CD14-positive monocyte (primary cell): ENCODE results near the gene UCP3. TPM values are rescaled to one million over a fixed set of nuclear protein-coding genes. Genes with fewer than 3 reads are reported as not detected.

Experiments used
- DNase-seq, 3 donors: peaks; one replicate each; pipeline ENCODE4 v3.0.0-alpha.2; 2011 to 2022
- H2AFZ ChIP-seq: 2 replicates; pipeline ENCODE4 v1.6.0; 2012; ENCODE audit warnings: mild to moderate bottlenecking, low read depth, low read length, inconsistent platforms; ENCODE audit not compliant: insufficient read depth, poor library complexity, severe bottlenecking
- H3K27ac ChIP-seq, 2 donors: 1 replicate in 1 of 2; 2 replicates in 1 of 2; pipeline ENCODE4 v1.5.1; 2012 to 2013; ENCODE audit warnings: low read length in 2 of 2, control low read depth in 1 of 2, inconsistent platforms in 1 of 2, low read depth in 1 of 2, mild to moderate bottlenecking in 1 of 2
- H3K27me3 ChIP-seq, 2 donors: one replicate each; pipeline versions ENCODE4 v1.6.0 to v1.6.1; 2011 to 2013; ENCODE audit warnings: low read length in 2 of 2; ENCODE audit not compliant: control insufficient read depth in 2 of 2, insufficient read depth in 2 of 2
- H3K36me3 ChIP-seq, 2 donors: replicated peaks in 1 of 2; 1 replicate in 1 of 2; 2 replicates in 1 of 2; pipeline versions ENCODE4 v1.5.1 to v1.6.1; 2012 to 2013; ENCODE audit warnings: low read length in 2 of 2, control low read depth in 1 of 2, inconsistent platforms in 1 of 2, mild to moderate bottlenecking in 1 of 2; ENCODE audit not compliant: insufficient read depth in 2 of 2, control insufficient read depth in 1 of 2
- H3K4me1 ChIP-seq, 2 donors: 1 replicate in 1 of 2; 2 replicates in 1 of 2; pipeline versions ENCODE4 v1.5.1 to v1.6.1; 2012 to 2013; ENCODE audit warnings: low read length in 2 of 2, control low read depth in 1 of 2, inconsistent platforms in 1 of 2, mild to moderate bottlenecking in 1 of 2, moderate library complexity in 1 of 2; ENCODE audit not compliant: insufficient read depth in 2 of 2, control insufficient read depth in 1 of 2
- H3K4me2 ChIP-seq: replicated peaks from 2 replicates; pipeline ENCODE3; 2012; ENCODE audit warnings: low read length, moderate library complexity, mild to moderate bottlenecking; ENCODE audit not compliant: poor library complexity, severe bottlenecking; ENCODE audit errors: extremely low read depth
- H3K4me3 ChIP-seq, 3 experiments: fragments of 200-600 bp in 1 of 3; sonication (generic) in 1 of 3; replicated peaks in 1 of 3; 1 replicate in 2 of 3; 2 replicates in 1 of 3; pipeline ENCODE4 v1.5.1; 2011 to 2013; ENCODE audit warnings: low read length in 3 of 3, mild to moderate bottlenecking in 3 of 3, control low read depth in 2 of 3, low read depth in 2 of 3, inconsistent platforms in 1 of 3, moderate library complexity in 1 of 3
- H3K79me2 ChIP-seq: 2 replicates; pipeline ENCODE4 v1.6.0; 2012; ENCODE audit warnings: mild to moderate bottlenecking, control low read depth, inconsistent platforms, low read length, moderate library complexity; ENCODE audit not compliant: insufficient read depth
- H3K9ac ChIP-seq: 2 replicates; pipeline ENCODE4 v1.6.0; 2017; ENCODE audit warnings: low read length, mild to moderate bottlenecking; ENCODE audit not compliant: insufficient read depth, poor library complexity, severe bottlenecking
- H3K9me3 ChIP-seq, 2 donors: replicated peaks in 1 of 2; 1 replicate in 1 of 2; 2 replicates in 1 of 2; pipeline versions ENCODE4 v1.5.1 to v1.6.1; 2012 to 2013; ENCODE audit warnings: low read length in 2 of 2, control low read depth in 1 of 2; ENCODE audit not compliant: control insufficient read depth in 1 of 2, insufficient read depth in 1 of 2
- H4K20me1 ChIP-seq: 2 replicates; pipeline ENCODE4 v1.6.0; 2012; ENCODE audit warnings: mild to moderate bottlenecking, low read length, control low read depth, moderate library complexity; ENCODE audit not compliant: insufficient read depth
- H3K27ac Mint-ChIP-seq, 7 donors: one replicate each; pipeline ENCODE4 v1.8.0; 2020; ENCODE audit warnings: mild to moderate bottlenecking in 7 of 7, mixed read lengths in 7 of 7, moderate library complexity in 6 of 7, inconsistent platforms in 2 of 7
- H3K27me3 Mint-ChIP-seq, 3 donors: one replicate each; pipeline ENCODE4 v1.8.0; 2021 to 2022; ENCODE audit warnings: low read depth in 3 of 3, mild to moderate bottlenecking in 3 of 3, mixed read lengths in 3 of 3, moderate library complexity in 3 of 3, inconsistent platforms in 1 of 3
- H3K36me3 Mint-ChIP-seq, 2 donors: one replicate each; pipeline ENCODE4 v1.8.0; 2020; ENCODE audit warnings: mixed read lengths in 2 of 2, inconsistent platforms in 1 of 2, mild to moderate bottlenecking in 1 of 2
- H3K4me1 Mint-ChIP-seq: one replicate; pipeline ENCODE4 v1.8.0; 2020; ENCODE audit warnings: mild to moderate bottlenecking, mixed read lengths
- H3K4me3 Mint-ChIP-seq, 2 donors: one replicate each; pipeline ENCODE4 v1.8.0; 2020; ENCODE audit warnings: mild to moderate bottlenecking in 2 of 2, mixed read lengths in 2 of 2, moderate library complexity in 1 of 2
- H3K9me3 Mint-ChIP-seq, 7 donors: one replicate each; pipeline ENCODE4 v1.8.0; 2020 to 2022; ENCODE audit warnings: mixed read lengths in 7 of 7, mild to moderate bottlenecking in 6 of 7, moderate library complexity in 6 of 7, inconsistent platforms in 2 of 7
- CTCF ChIP-seq: fragments of 200-600 bp; IDR thresholded peaks from one replicate; pipeline ENCODE4 v1.8.0; 2022; ENCODE audit warnings: antibody characterized with exemption, mild to moderate bottlenecking
- WGBS: methylation state at CpG from one replicate; pipeline ENCODE4 v1.1.5; 2013; ENCODE audit warnings: missing lambda C conversion rate; ENCODE audit not compliant: insufficient coverage; 5-methylcytosine and 5-hydroxymethylcytosine counted together
- intact Hi-C, 2 donors: fragments of 100-400 bp; cut with micrococcal nuclease; formaldehyde crosslinking; loops; one replicate each; pipeline versions ENCODE4 v1.15.0 to v1.15.1; 2023
- polyA plus RNA-seq, 3 donors: library from polyadenylated mRNA; depleted of rRNA in 1 of 3; unstranded in 2 of 3; stranded (reverse) in 1 of 3; fragments of 300-500 nt in 2 of 3; fragments of >200 nt in 1 of 3; fragmentation: Illumina TruSeq in 2 of 3; gene quantifications; 1 replicate in 2 of 3; 2 replicates in 1 of 3; pipeline ENCODE4 v1.2.3, GENCODE V29; 2012 to 2021

UCP3 gene
- polyA plus RNA-seq, 3 donors, result 3.8 TPM; not detected in 2

- H3K4me1 ChIP-seq, result peaks cover 66 to 75% of the 10 kb centered on the region in 2 donors
- peak overlapping the region in 1 of 3 experiments; percentile 9 for H3K4me3 ChIP-seq
- DNase-seq, result no peak
- no peaks in the 10 kb centered on the region for H3K9me3 ChIP-seq
- peaks cover 40% of the 10 kb centered on the region for H3K79me2 ChIP-seq
- peak overlapping the region; percentile 12 to 61 for H3K27ac ChIP-seq
- peaks cover 90% of the 10 kb centered on the region for H4K20me1 ChIP-seq
- H3K27me3 ChIP-seq, result no peaks in the 10 kb centered on the region
- H3K36me3 ChIP-seq, result peaks cover 55 to 73% of the 10 kb centered on the region in 2 donors
- peak overlapping the region in 5 of 7 donors; percentile 39 to 86 (median 81) for H3K27ac Mint-ChIP-seq
- H2AFZ ChIP-seq, result no peak overlapping the region
- no peaks in the 10 kb centered on the region for H3K9me3 Mint-ChIP-seq
- intact Hi-C loops, result no loop called here
- no peak for TF ChIP-seq CTCF
- H3K4me2 ChIP-seq, result no peak overlapping the region
- H3K36me3 Mint-ChIP-seq, result peaks cover 64 to 75% of the 10 kb centered on the region in 2 donors
- 97% methylated on average over 5 of the region's 6 CpGs for WGBS
- H3K4me3 Mint-ChIP-seq, result no peak overlapping the region
- H3K27me3 Mint-ChIP-seq, result peaks cover 0 to 2% (median 0%) of the 10 kb centered on the region in 3 donors
- H3K4me1 Mint-ChIP-seq, result peaks cover 72% of the 10 kb centered on the region
- no peak overlapping the region for H3K9ac ChIP-seq
Measured at GRCh38 chr11:73975479-73975757, 33.5 kb downstream of the UCP3 start.

DNA sequence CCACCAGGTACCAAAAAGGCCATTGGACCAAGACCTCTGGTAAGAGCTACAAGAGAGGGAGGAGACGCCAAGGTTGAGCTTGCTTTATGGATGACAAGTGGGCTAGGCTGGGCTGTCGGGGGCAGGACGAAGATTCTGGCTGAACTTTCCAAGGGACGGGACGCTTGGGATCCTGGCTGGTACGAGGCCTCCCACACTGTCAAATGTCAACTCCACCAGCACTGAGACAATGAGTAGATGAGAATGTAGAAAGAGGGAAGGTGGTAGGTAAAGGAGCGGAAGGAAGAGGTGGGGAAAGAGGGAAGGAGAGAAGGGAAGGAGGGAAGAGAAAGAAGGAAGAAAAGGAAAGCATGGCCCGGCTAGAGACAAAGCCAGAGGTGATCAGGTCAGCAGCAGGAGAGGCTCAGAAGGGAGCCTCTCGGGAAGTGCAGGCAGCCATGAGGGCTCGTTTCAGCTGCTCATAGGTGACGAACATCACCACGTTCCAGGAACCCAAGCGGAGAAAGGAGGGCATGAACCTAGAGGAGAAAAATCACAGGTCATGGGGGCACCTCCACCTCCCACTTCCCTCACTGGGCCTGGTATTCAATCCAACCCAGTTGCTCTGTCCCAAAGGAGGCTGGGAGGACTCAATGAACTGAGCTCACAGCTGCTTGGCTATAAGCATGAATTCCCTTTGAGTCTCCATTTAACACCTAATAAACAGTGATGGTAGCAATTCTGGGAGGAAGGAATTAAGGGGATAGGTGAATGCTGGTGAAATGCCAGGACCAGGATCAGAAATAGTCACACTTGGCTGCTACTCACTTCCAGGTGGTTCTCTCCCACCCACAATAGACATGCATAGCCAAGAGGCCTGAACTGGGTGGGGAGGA, 34.0 kb downstream of the UCP3 start:
- Histone ChIP-seq H2AFZ (no peak overlapping the region), H4K20me1 (peaks cover 84% of the 10 kb centered on the region), H3K36me3 (peaks cover 53 to 67% of the 10 kb centered on the region in 2 donors), H3K27me3 (no peaks in the 10 kb centered on the region), H3K4me1 (peaks cover 60 to 70% of the 10 kb centered on the region in 2 donors), H3K4me3 (peak overlapping the region in 1 of 3 experiments; percentile 20), H3K79me2 (peaks cover 34% of the 10 kb centered on the region), H3K4me2 (peak overlapping the region; percentile 30), H3K27ac (peak overlapping the region; percentile 49 to 61), H3K9ac (no peak overlapping the region), H3K9me3 (no peaks in the 10 kb centered on the region)
- no peaks in the 10 kb centered on the region for H3K9me3 Mint-ChIP-seq
- H3K27ac Mint-ChIP-seq, result peak overlapping the region; percentile 67 to 86 (median 81)
- H3K27me3 Mint-ChIP-seq, result peaks cover 0 to 3% (median 1%) of the 10 kb centered on the region in 3 donors
- intact Hi-C loops, result no loop called here
- 71% methylated on average over 6 of the region's 13 CpGs for WGBS
- peaks cover 61 to 70% of the 10 kb centered on the region in 2 donors for H3K36me3 Mint-ChIP-seq
- TF ChIP-seq CTCF, result no peak
- peak overlapping the region in 1 of 2 donors; percentile 54 for H3K4me3 Mint-ChIP-seq
- DNase-seq, result no peak
- H3K4me1 Mint-ChIP-seq, result peaks cover 66% of the 10 kb centered on the region
